DND-41 (cell line): Measurements from ENCODE around the gene ZNF574.
A peak's percentile ranks its signal among the peaks of the same experiment; 100 is the strongest.

Experiments used
- ATAC-seq: fragments of 200-7000 bp; cut with Tn5 transposase; 3 replicates; pipeline ENCODE4 v1.9.1; 2021; ENCODE audit warnings: low read depth; ENCODE audit not compliant: insufficient read depth
- DNase-seq: peaks from one replicate; pipeline ENCODE4 v3.0.0-alpha.2; 2020
- H2AFZ ChIP-seq: 2 replicates; pipeline ENCODE4 v1.6.0; 2012; ENCODE audit warnings: low read depth, low read length
- H3K27ac ChIP-seq: 2 replicates; pipeline ENCODE4 v1.5.1; 2012; ENCODE audit warnings: low read length, inconsistent platforms
- H3K27me3 ChIP-seq: fragments of 200-600 bp; sonication (generic); 2 replicates; pipeline ENCODE4 v1.6.0; 2012; ENCODE audit warnings: low read length, mild to moderate bottlenecking, inconsistent platforms; ENCODE audit not compliant: insufficient read depth, poor library complexity
- H3K36me3 ChIP-seq: 2 replicates; pipeline ENCODE4 v1.5.1; 2012; ENCODE audit warnings: low read length, inconsistent platforms; ENCODE audit not compliant: insufficient read depth
- H3K4me1 ChIP-seq: 2 replicates; pipeline ENCODE4 v1.5.1; 2012; ENCODE audit warnings: mild to moderate bottlenecking, low read length; ENCODE audit not compliant: insufficient read depth
- H3K4me2 ChIP-seq: 2 replicates; pipeline ENCODE4 v1.6.0; 2012; ENCODE audit warnings: mild to moderate bottlenecking, moderate library complexity, low read length, inconsistent platforms; ENCODE audit not compliant: insufficient read depth
- H3K4me3 ChIP-seq, 2 experiments: fragments of 200-600 bp in 1 of 2; shearing (Covaris generic) in 1 of 2; 2 replicates each; pipeline ENCODE4 v1.5.1; 2012 to 2016; ENCODE audit warnings: inconsistent platforms in 2 of 2, low read length in 2 of 2, mild to moderate bottlenecking in 2 of 2, low read depth in 1 of 2, moderate library complexity in 1 of 2
- H3K79me2 ChIP-seq: 2 replicates; pipeline ENCODE4 v1.6.0; 2012; ENCODE audit warnings: low read length, inconsistent platforms; ENCODE audit not compliant: insufficient read depth
- H3K9ac ChIP-seq: 2 replicates; pipeline ENCODE4 v1.6.0; 2012; ENCODE audit warnings: low read depth, mild to moderate bottlenecking, inconsistent platforms, low read length, moderate library complexity
- H3K9me3 ChIP-seq: 2 replicates; pipeline ENCODE4 v1.5.1; 2012; ENCODE audit warnings: low read length, moderate library complexity, mild to moderate bottlenecking, inconsistent platforms; ENCODE audit not compliant: insufficient read depth, severe bottlenecking
- H4K20me1 ChIP-seq: 2 replicates; pipeline ENCODE4 v1.6.0; 2012; ENCODE audit warnings: low read length; ENCODE audit not compliant: insufficient read depth
- CTCF ChIP-seq: IDR thresholded peaks from 2 replicates; pipeline ENCODE4 v1.5.1; 2012; ENCODE audit warnings: borderline replicate concordance, low read length, moderate library complexity, mild to moderate bottlenecking; ENCODE audit not compliant: poor library complexity, severe bottlenecking; ENCODE audit errors: extremely low read depth
- EZH2 ChIP-seq: IDR thresholded peaks from 3 replicates; pipeline ENCODE4 v1.6.1; 2012; ENCODE audit warnings: borderline replicate concordance, low read depth, mild to moderate bottlenecking, moderate library complexity, low read length, inconsistent platforms; ENCODE audit not compliant: severe bottlenecking

ZNF574 gene

DNA sequence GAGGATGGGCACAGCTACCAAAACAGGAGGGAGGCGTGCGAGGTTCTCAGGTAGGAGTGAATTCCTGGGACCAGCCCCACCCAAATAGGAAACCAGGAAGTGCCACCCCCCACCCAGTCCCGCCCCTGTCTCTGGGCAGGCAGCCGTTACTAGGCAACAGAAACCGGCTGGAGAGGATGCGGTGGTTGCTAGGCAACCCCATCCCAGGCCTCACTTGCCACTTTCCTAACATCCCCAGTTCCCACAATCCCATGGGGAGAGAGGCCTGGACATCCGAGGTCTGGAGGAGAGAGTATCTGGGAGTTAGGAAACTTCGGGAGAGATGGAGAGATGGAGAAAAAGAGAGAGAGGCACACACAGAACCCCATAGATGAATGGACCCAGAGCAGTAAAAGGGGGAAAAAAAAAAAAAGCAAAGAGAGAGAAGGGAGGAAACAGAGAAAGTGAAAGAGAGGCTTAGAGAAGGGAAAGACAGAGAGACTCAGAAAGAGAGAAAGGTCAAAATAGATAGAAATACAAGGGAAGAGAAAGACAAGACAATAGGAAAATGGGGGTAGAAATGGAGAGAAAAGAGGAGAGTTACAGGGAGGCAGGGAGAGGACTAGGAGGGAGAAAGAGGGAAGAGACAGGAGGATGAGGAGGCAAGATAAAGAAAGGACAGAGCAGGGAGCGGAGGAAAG lies 9.8 kb upstream of the ZNF574 start:
- Histone ChIP-seq H3K27ac (no peak overlapping the region), H3K9me3 (no peaks in the 10 kb centered on the region), H2AFZ (no peak overlapping the region), H3K9ac (no peak overlapping the region), H3K4me1 (no peaks in the 10 kb centered on the region), H3K36me3 (no peaks in the 10 kb centered on the region), H3K79me2 (no peaks in the 10 kb centered on the region), H4K20me1 (no peaks in the 10 kb centered on the region), H3K4me2 (no peak overlapping the region), H3K4me3 (no peak overlapping the region), H3K27me3 (peaks cover 3% of the 10 kb centered on the region)
- peak; percentile 61 for DNase-seq
- no peak for TF ChIP-seq EZH2
- no peak for TF ChIP-seq CTCF
- ATAC-seq = peak; percentile 63; the same call in 2 of the 3 replicates

GRCh38 chr19:42067315-42067888 lies 8.6 kb upstream of the ZNF574 start:
- Histone ChIP-seq H3K79me2 (no peaks in the 10 kb centered on the region), H3K4me1 (no peaks in the 10 kb centered on the region), H3K4me2 (no peak overlapping the region), H3K27me3 (peaks cover 3% of the 10 kb centered on the region), H3K9ac (no peak overlapping the region), H3K36me3 (no peaks in the 10 kb centered on the region), H4K20me1 (no peaks in the 10 kb centered on the region), H3K27ac (no peak overlapping the region), H3K4me3 (no peak overlapping the region), H2AFZ (no peak overlapping the region), H3K9me3 (no peaks in the 10 kb centered on the region)
- ATAC-seq (no peak), DNase-seq (no peak)
- TF ChIP-seq CTCF (no peak), EZH2 (no peak)

DNA sequence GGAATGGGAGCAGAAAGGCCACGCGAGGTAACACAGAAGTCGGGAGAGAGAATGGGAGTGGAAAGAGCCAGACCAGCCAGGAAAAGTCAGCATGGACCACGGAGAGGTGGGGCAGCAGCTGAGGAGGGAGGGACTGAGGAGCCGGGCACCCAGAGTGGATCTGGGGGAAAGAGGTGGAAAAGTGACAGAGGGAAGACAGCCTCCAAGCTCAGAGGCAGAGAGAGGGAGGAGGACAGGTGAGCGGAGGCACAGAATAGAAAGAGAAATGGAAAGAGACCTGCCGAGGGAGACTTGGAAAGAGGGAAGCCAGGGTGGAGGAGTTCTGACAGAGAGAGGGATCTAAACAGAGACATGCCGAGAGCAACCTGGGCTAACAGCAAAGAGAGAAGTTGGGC lies 7.6 kb upstream of the ZNF574 start:
- TF ChIP-seq EZH2 (no peak), CTCF (no peak)
- Histone ChIP-seq H3K79me2 (no peaks in the 10 kb centered on the region), H3K27me3 (peaks cover 3% of the 10 kb centered on the region), H3K4me3 (no peak overlapping the region), H3K4me2 (no peak overlapping the region), H3K9me3 (no peaks in the 10 kb centered on the region), H3K36me3 (no peaks in the 10 kb centered on the region), H3K9ac (no peak overlapping the region), H3K4me1 (no peaks in the 10 kb centered on the region), H2AFZ (no peak overlapping the region), H4K20me1 (no peaks in the 10 kb centered on the region), H3K27ac (no peak overlapping the region)
- no peak for DNase-seq
- no peak for ATAC-seq
